H9 (cell line): ENCODE results near the gene TMCC3. TPM values are rescaled to one million over a fixed set of nuclear protein-coding genes. Genes with fewer than 3 reads are reported as not detected.

ENCODE experiments used
- DNase-seq: peaks from one replicate; pipeline ENCODE4 v3.0.0-alpha.2; 2017
- H2AFZ ChIP-seq: one replicate; pipeline ENCODE4 v1.6.1; 2013; ENCODE audit warnings: mild to moderate bottlenecking, low read length, control low read depth, moderate library complexity
- H2AK5ac ChIP-seq: 2 replicates; pipeline ENCODE4 v1.6.1; 2013; ENCODE audit warnings: low read length, control low read depth, mixed read lengths; ENCODE audit not compliant: insufficient read length
- H2BK120ac ChIP-seq: one replicate; pipeline ENCODE4 v1.6.1; 2013; ENCODE audit warnings: low read depth, mild to moderate bottlenecking, low read length, control low read depth, inconsistent platforms; ENCODE audit not compliant: poor library complexity, severe bottlenecking
- H2BK12ac ChIP-seq: 2 replicates; pipeline ENCODE4 v1.6.1; 2013; ENCODE audit warnings: low read length, control low read depth, mixed read lengths, low read depth; ENCODE audit not compliant: insufficient read length
- H2BK15ac ChIP-seq: 2 replicates; pipeline ENCODE4 v1.6.1; 2013; ENCODE audit warnings: low read depth, low read length, control low read depth
- H2BK20ac ChIP-seq: one replicate; pipeline ENCODE4 v1.6.1; 2013; ENCODE audit warnings: low read depth, mild to moderate bottlenecking, low read length, control low read depth, inconsistent platforms; ENCODE audit not compliant: poor library complexity, severe bottlenecking
- H2BK5ac ChIP-seq: 2 replicates; pipeline ENCODE4 v1.6.1; 2013; ENCODE audit warnings: low read length, control low read depth, mixed read lengths; ENCODE audit not compliant: insufficient read length
- H3K14ac ChIP-seq: 2 replicates; pipeline ENCODE4 v1.6.1; 2013; ENCODE audit warnings: low read length, control low read depth; ENCODE audit not compliant: insufficient read depth
- H3K18ac ChIP-seq: 2 replicates; pipeline ENCODE4 v1.6.1; 2013; ENCODE audit warnings: low read depth, mild to moderate bottlenecking, mixed read lengths, low read length, control low read depth; ENCODE audit not compliant: insufficient read length
- H3K23ac ChIP-seq: 2 replicates; pipeline ENCODE4 v1.6.1; 2013; ENCODE audit warnings: low read length, control low read depth, mixed read lengths, low read depth; ENCODE audit not compliant: insufficient read length
- H3K23me2 ChIP-seq: 2 replicates; pipeline ENCODE4 v1.6.1; 2013; ENCODE audit warnings: low read depth, mild to moderate bottlenecking, mixed read lengths, low read length, control low read depth; ENCODE audit not compliant: insufficient read length, poor library complexity, severe bottlenecking
- H3K27ac ChIP-seq: 2 replicates; pipeline ENCODE4 v1.5.1; 2013; ENCODE audit warnings: low read length, control low read depth, mixed read lengths, low read depth; ENCODE audit not compliant: insufficient read length
- H3K27me3 ChIP-seq: 2 replicates; pipeline ENCODE4 v1.6.1; 2013; ENCODE audit warnings: low read length, control low read depth, inconsistent platforms; ENCODE audit not compliant: insufficient read depth
- H3K4ac ChIP-seq: 2 replicates; pipeline ENCODE4 v1.6.1; 2013; ENCODE audit warnings: low read depth, mild to moderate bottlenecking, control low read depth, inconsistent platforms, low read length, moderate library complexity
- H3K4me1 ChIP-seq: 2 replicates; pipeline ENCODE4 v1.6.1; 2013; ENCODE audit warnings: low read length, control low read depth, inconsistent platforms; ENCODE audit not compliant: insufficient read depth
- H3K4me2 ChIP-seq: 2 replicates; pipeline ENCODE4 v1.6.1; 2013; ENCODE audit warnings: low read length, control low read depth, mixed read lengths; ENCODE audit not compliant: insufficient read length, insufficient read depth
- H3K56ac ChIP-seq: 2 replicates; pipeline ENCODE4 v1.6.1; 2013; ENCODE audit warnings: low read depth, mild to moderate bottlenecking, mixed read lengths, low read length, control low read depth; ENCODE audit not compliant: insufficient read length
- H3K79me1 ChIP-seq: 2 replicates; pipeline ENCODE4 v1.6.1; 2013; ENCODE audit warnings: low read depth, mild to moderate bottlenecking, moderate library complexity, low read length, control low read depth, inconsistent platforms; ENCODE audit not compliant: insufficient read depth, poor library complexity, severe bottlenecking
- H3K79me2 ChIP-seq: 2 replicates; pipeline ENCODE4 v1.6.1; 2013; ENCODE audit warnings: low read length, control low read depth, inconsistent platforms; ENCODE audit not compliant: insufficient read depth
- H3K9ac ChIP-seq: 2 replicates; pipeline ENCODE4 v1.6.1; 2013; ENCODE audit warnings: low read length, control low read depth, mixed read lengths; ENCODE audit not compliant: insufficient read length; ENCODE audit errors: extremely low read depth
- H3K9me3 ChIP-seq: one replicate; pipeline ENCODE4 v1.6.1; 2013; ENCODE audit warnings: low read depth, low read length, inconsistent platforms; ENCODE audit not compliant: control insufficient read depth
- H3T11ph ChIP-seq: one replicate; pipeline ENCODE4 v1.6.1; 2013; ENCODE audit warnings: mild to moderate bottlenecking, low read length, control low read depth, inconsistent platforms
- H4K20me1 ChIP-seq: one replicate; pipeline ENCODE4 v1.6.1; 2013; ENCODE audit not compliant: control insufficient read depth, insufficient read length, insufficient read depth
- H4K5ac ChIP-seq: 2 replicates; pipeline ENCODE4 v1.6.1; 2013; ENCODE audit warnings: low read depth, mild to moderate bottlenecking, mixed read lengths, low read length, control low read depth; ENCODE audit not compliant: insufficient read length
- H4K8ac ChIP-seq: replicated peaks from 2 replicates; pipeline ENCODE4 v1.6.1; 2013; ENCODE audit warnings: low read length, control low read depth, mixed read lengths, low read depth; ENCODE audit not compliant: insufficient read length
- H4K91ac ChIP-seq: 2 replicates; pipeline ENCODE4 v1.6.1; 2013; ENCODE audit warnings: low read depth, mild to moderate bottlenecking, moderate library complexity, mixed read lengths, low read length, control low read depth; ENCODE audit not compliant: insufficient read length
- H3K27ac Mint-ChIP-seq, 3 experiments: 2 replicates in 2 of 3; 3 replicates in 1 of 3; pipeline ENCODE4 v1.8.0; 2020 to 2021; ENCODE audit warnings: mixed read lengths in 3 of 3, mild to moderate bottlenecking in 1 of 3, moderate library complexity in 1 of 3
- H3K27me3 Mint-ChIP-seq: 2 replicates; pipeline ENCODE4 v1.8.0; 2021; ENCODE audit warnings: low read depth, mild to moderate bottlenecking, moderate library complexity, mixed read lengths
- H3K36me3 Mint-ChIP-seq, 3 experiments: 2 replicates in 2 of 3; 3 replicates in 1 of 3; pipeline ENCODE4 v1.8.0; 2020 to 2021; ENCODE audit warnings: low read depth in 3 of 3, mixed read lengths in 3 of 3; ENCODE audit not compliant: insufficient read depth in 1 of 3
- H3K4me1 Mint-ChIP-seq, 2 experiments: 2 replicates each; pipeline ENCODE4 v1.8.0; 2020; ENCODE audit warnings: mixed read lengths in 2 of 2
- H3K4me3 Mint-ChIP-seq, 2 experiments: 2 replicates in 1 of 2; 3 replicates in 1 of 2; pipeline ENCODE4 v1.8.0; 2020 to 2021; ENCODE audit warnings: mild to moderate bottlenecking in 2 of 2, mixed read lengths in 2 of 2, moderate library complexity in 1 of 2
- H3K9me3 Mint-ChIP-seq, 2 experiments: 2 replicates in 1 of 2; 3 replicates in 1 of 2; pipeline ENCODE4 v1.8.0; 2020; ENCODE audit warnings: mild to moderate bottlenecking in 2 of 2, mixed read lengths in 2 of 2, moderate library complexity in 1 of 2
- WGBS: extraction: QIAGEN DNeasy Blood & Tissue Kit; methylation state at CpG from one replicate; pipeline ENCODE4 v1.1.7; 2013; ENCODE audit warnings: missing lambda C conversion rate, low lambda C conversion rate, mixed read lengths; ENCODE audit not compliant: insufficient read length; ENCODE audit errors: extremely low coverage; 5-methylcytosine and 5-hydroxymethylcytosine counted together
- total RNA-seq: library from RNA; stranded (reverse); gene quantifications from 2 replicates; pipeline ENCODE4 v1.2.1, GENCODE V29; 2021
- TF ChIP-seq, protein P1 (sequence below): fragments of 200-600 bp; sonication (generic); conservative IDR thresholded peaks from 3 replicates; pipeline ENCODE4 v1.8.0; 2021; ENCODE audit warnings: antibody characterized with exemption, mild to moderate bottlenecking

Gene TMCC3
- total RNA-seq, 1 experiment from 2014 or later: 0.87 TPM

DNA sequence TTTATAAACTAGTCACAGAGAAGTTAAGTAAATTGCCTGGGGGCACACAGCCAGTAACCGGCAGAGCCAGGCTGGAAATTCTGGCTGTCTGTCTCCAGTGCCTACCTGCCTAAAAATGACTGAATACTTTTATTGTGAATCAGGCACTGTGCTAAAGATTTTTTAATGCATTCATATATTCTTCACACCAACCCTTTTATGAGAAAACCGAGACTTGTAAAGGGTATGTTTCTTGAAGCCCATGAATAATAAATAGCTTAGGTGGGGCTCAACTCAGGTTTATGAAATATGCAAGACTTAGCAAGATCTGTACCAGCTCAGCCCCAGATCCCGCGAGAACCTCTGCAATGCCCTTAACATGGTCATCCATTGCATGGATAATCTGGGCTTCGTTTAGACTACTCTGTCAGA lies 60.8 kb downstream of the TMCC3 start:
- Histone ChIP-seq H4K91ac (no peak overlapping the region), H4K20me1 (no peaks in the 10 kb centered on the region), H3K23me2 (no peaks in the 10 kb centered on the region), H2BK120ac (no peak overlapping the region), H3K14ac (no peak overlapping the region), H3K9me3 (no peaks in the 10 kb centered on the region), H3K9ac (no peak overlapping the region), H3T11ph (no peak overlapping the region), H3K23ac (no peak overlapping the region), H3K4ac (no peak overlapping the region), H2BK15ac (no peak overlapping the region), H3K18ac (no peak overlapping the region), H3K79me1 (no peaks in the 10 kb centered on the region), H3K27me3 (no peaks in the 10 kb centered on the region), H3K79me2 (no peaks in the 10 kb centered on the region), H3K4me1 (no peaks in the 10 kb centered on the region), H3K56ac (no peak overlapping the region), H2BK12ac (no peak overlapping the region), H2BK20ac (no peak overlapping the region), H2AK5ac (no peak overlapping the region), H3K27ac (no peak overlapping the region), H4K5ac (no peak overlapping the region), H4K8ac (no peak overlapping the region), H2AFZ (no peak overlapping the region), H2BK5ac (no peak overlapping the region), H3K4me2 (no peak overlapping the region)
- peaks cover 16 to 23% of the 10 kb centered on the region in 2 experiments for H3K4me1 Mint-ChIP-seq
- WGBS: no CpG with 5 or more reads among the region's 5 CpGs
- DNase-seq: no peak
- H3K27ac Mint-ChIP-seq: no peak overlapping the region
- no peaks in the 10 kb centered on the region for H3K36me3 Mint-ChIP-seq
- H3K4me3 Mint-ChIP-seq: no peak overlapping the region
- H3K27me3 Mint-ChIP-seq: peaks cover 3% of the 10 kb centered on the region
- H3K9me3 Mint-ChIP-seq: no peaks in the 10 kb centered on the region
- TF ChIP-seq, protein P1, sequence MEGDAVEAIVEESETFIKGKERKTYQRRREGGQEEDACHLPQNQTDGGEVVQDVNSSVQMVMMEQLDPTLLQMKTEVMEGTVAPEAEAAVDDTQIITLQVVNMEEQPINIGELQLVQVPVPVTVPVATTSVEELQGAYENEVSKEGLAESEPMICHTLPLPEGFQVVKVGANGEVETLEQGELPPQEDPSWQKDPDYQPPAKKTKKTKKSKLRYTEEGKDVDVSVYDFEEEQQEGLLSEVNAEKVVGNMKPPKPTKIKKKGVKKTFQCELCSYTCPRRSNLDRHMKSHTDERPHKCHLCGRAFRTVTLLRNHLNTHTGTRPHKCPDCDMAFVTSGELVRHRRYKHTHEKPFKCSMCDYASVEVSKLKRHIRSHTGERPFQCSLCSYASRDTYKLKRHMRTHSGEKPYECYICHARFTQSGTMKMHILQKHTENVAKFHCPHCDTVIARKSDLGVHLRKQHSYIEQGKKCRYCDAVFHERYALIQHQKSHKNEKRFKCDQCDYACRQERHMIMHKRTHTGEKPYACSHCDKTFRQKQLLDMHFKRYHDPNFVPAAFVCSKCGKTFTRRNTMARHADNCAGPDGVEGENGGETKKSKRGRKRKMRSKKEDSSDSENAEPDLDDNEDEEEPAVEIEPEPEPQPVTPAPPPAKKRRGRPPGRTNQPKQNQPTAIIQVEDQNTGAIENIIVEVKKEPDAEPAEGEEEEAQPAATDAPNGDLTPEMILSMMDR: no peak
